HFFc6 (cell line): ENCODE results near the gene RHBG. TPM values are rescaled to one million over a fixed set of nuclear protein-coding genes. Genes with fewer than 3 reads are reported as not detected.

Experiments used
- DNase-seq: peaks from one replicate; pipeline ENCODE4 v3.0.0-alpha.2; 2018
- H3K27ac Mint-ChIP-seq: 2 replicates; pipeline ENCODE4 v1.8.0; 2020; ENCODE audit warnings: mild to moderate bottlenecking, mixed read lengths
- H3K27me3 Mint-ChIP-seq: 2 replicates; pipeline ENCODE4 v1.8.0; 2021; ENCODE audit warnings: mild to moderate bottlenecking, moderate library complexity, mixed read lengths; ENCODE audit not compliant: insufficient read depth
- H3K36me3 Mint-ChIP-seq: 2 replicates; pipeline ENCODE4 v1.8.0; 2021; ENCODE audit warnings: low read depth, mixed read lengths
- H3K4me1 Mint-ChIP-seq: 2 replicates; pipeline ENCODE4 v1.8.0; 2020; ENCODE audit warnings: low read depth, mixed read lengths
- H3K4me3 Mint-ChIP-seq: 2 replicates; pipeline ENCODE4 v1.8.0; 2020; ENCODE audit warnings: mild to moderate bottlenecking, moderate library complexity, mixed read lengths
- H3K9me3 Mint-ChIP-seq: 2 replicates; pipeline ENCODE4 v1.8.0; 2020; ENCODE audit warnings: mild to moderate bottlenecking, mixed read lengths
- total RNA-seq, 6 experiments: library from RNA; stranded (reverse); fragmentation: NEBNext Ultra II Directional; extraction: Animal tissue kit (Norgen Biotek cat#: 25700); gene quantifications; 2 replicates in 1 of 6; 3 replicates in 5 of 6; pipeline ENCODE4 v1.2.3, GENCODE V29; 2021
- TF ChIP-seq, protein P1 (sequence below): fragments of 200-600 bp; sonication (generic); IDR thresholded peaks from 2 replicates; pipeline ENCODE4 v1.5.0; 2021; ENCODE audit warnings: antibody characterized with exemption, mild to moderate bottlenecking

RHBG gene
- total RNA-seq, 6 experiments from 2014 or later = not detected

DNA sequence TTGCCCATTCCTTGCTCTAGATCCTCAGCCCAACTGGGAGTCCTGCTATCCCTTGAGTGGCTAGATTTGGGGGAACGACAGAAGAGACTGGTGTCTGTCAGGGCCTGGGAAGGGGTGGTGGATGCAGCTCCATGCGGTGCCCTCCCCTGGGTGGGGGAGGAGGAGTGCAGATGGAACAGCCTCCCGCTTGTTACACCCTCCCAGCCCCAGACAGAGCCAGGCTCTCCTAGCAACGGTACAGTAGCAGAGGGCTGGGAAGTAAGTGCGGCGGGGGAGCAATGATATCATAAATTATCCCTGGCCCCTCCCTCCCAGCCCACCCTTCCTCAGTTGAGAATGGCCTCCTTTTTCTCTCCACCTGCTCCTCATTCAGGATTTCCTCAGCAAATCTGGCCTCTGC is 37.2 kb downstream of the RHBG start:
- TF ChIP-seq, protein P1, sequence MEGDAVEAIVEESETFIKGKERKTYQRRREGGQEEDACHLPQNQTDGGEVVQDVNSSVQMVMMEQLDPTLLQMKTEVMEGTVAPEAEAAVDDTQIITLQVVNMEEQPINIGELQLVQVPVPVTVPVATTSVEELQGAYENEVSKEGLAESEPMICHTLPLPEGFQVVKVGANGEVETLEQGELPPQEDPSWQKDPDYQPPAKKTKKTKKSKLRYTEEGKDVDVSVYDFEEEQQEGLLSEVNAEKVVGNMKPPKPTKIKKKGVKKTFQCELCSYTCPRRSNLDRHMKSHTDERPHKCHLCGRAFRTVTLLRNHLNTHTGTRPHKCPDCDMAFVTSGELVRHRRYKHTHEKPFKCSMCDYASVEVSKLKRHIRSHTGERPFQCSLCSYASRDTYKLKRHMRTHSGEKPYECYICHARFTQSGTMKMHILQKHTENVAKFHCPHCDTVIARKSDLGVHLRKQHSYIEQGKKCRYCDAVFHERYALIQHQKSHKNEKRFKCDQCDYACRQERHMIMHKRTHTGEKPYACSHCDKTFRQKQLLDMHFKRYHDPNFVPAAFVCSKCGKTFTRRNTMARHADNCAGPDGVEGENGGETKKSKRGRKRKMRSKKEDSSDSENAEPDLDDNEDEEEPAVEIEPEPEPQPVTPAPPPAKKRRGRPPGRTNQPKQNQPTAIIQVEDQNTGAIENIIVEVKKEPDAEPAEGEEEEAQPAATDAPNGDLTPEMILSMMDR = no peak
- H3K4me3 Mint-ChIP-seq = no peak overlapping the region
- H3K9me3 Mint-ChIP-seq = no peaks in the 10 kb centered on the region
- H3K36me3 Mint-ChIP-seq = no peaks in the 10 kb centered on the region
- no peaks in the 10 kb centered on the region for H3K4me1 Mint-ChIP-seq
- DNase-seq = no peak
- no peak overlapping the region for H3K27ac Mint-ChIP-seq
- H3K27me3 Mint-ChIP-seq = peaks cover 64% of the 10 kb centered on the region

GRCh38 chr1:156407344-156407743 is 38.3 kb downstream of the RHBG start:
- H3K4me1 Mint-ChIP-seq = no peaks in the 10 kb centered on the region
- peaks cover 62% of the 10 kb centered on the region for H3K27me3 Mint-ChIP-seq
- H3K4me3 Mint-ChIP-seq = no peak overlapping the region
- no peaks in the 10 kb centered on the region for H3K9me3 Mint-ChIP-seq
- no peak overlapping the region for H3K27ac Mint-ChIP-seq
- no peak for DNase-seq
- no peaks in the 10 kb centered on the region for H3K36me3 Mint-ChIP-seq
- TF ChIP-seq, protein P1 = no peak

- H3K27ac Mint-ChIP-seq = no peak overlapping the region
- TF ChIP-seq, protein P1 = no peak
- no peaks in the 10 kb centered on the region for H3K36me3 Mint-ChIP-seq
- no peak for DNase-seq
- H3K4me3 Mint-ChIP-seq = no peak overlapping the region
- no peaks in the 10 kb centered on the region for H3K9me3 Mint-ChIP-seq
- no peaks in the 10 kb centered on the region for H3K4me1 Mint-ChIP-seq
- H3K27me3 Mint-ChIP-seq = peaks cover 62% of the 10 kb centered on the region
These were observed 38.7 kb downstream of the RHBG start for GRCh38 chr1:156407760-156408159.

DNA sequence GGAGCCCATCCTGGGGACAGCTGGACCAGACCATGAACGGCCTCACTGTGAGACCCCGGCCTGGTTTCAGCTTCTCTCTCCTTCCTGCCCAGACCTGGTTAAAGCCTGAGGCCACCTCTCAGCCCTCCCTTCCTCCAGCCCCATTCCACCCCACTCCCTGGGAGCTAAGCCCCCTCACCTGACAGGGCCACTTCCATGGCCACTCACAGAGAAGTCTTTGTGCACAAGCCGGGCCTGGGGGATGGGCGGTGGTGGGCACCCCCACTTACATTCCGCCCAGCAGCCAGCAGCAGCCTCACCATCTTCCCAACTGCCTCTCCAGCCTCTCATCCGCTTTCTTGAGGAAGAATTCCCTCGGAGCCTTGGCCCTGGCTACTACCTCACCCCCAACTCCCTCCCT is 40.4 kb downstream of the RHBG start:
- Mint-ChIP-seq H3K36me3 (no peaks in the 10 kb centered on the region), H3K4me1 (no peaks in the 10 kb centered on the region), H3K9me3 (no peaks in the 10 kb centered on the region), H3K27ac (no peak overlapping the region), H3K27me3 (peaks cover 64% of the 10 kb centered on the region), H3K4me3 (no peak overlapping the region)
- TF ChIP-seq, protein P1 = no peak
- no peak for DNase-seq

- Mint-ChIP-seq H3K36me3 (no peaks in the 10 kb centered on the region), H3K4me3 (no peak overlapping the region), H3K27ac (no peak overlapping the region), H3K9me3 (no peaks in the 10 kb centered on the region), H3K27me3 (peaks cover 63% of the 10 kb centered on the region), H3K4me1 (no peaks in the 10 kb centered on the region)
- no peak for DNase-seq
- TF ChIP-seq, protein P1 = no peak
These were observed 41.2 kb downstream of the RHBG start for GRCh38 chr1:156410238-156410637.

DNA sequence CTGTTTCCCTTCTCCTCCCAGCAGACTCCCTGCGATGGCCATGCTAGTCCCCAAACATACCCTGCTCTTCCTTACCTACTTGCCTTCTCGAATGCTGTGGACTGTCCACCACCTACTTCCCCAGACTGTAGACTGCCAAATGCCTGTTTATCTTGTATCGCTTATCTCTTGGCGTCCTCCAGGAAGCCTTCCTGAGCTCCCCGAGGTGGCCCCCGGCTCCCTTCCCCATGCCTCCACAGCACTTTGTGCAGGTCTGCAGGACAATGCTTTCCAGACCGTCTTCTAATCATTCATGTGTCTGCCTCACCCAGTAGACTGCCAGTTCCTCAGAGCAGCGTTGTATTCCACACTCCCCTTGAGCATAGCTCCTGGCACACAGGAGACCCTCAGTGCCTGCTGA is 41.7 kb downstream of the RHBG start:
- Mint-ChIP-seq H3K27me3 (peaks cover 65% of the 10 kb centered on the region), H3K9me3 (no peaks in the 10 kb centered on the region), H3K27ac (no peak overlapping the region), H3K4me1 (no peaks in the 10 kb centered on the region), H3K4me3 (no peak overlapping the region), H3K36me3 (no peaks in the 10 kb centered on the region)
- DNase-seq = no peak
- TF ChIP-seq, protein P1 = no peak
